GM19468 (cell line): ENCODE results near the gene ZNF507.
A peak's percentile ranks its signal among the peaks of the same experiment; 100 is the strongest.
"Not testable (repeated sequence)": the region's sequence is repeated elsewhere in the genome, so short reads cannot be mapped to it uniquely, and the experiment has no call there.

ENCODE experiments used
- ATAC-seq: cut with Tn5 transposase; IDR thresholded peaks from one replicate; pipeline ENCODE4 v1.9.1; 2021; ENCODE audit warnings: mild to moderate bottlenecking, moderate library complexity, moderate number of reproducible peaks; ENCODE audit not compliant: unreplicated experiment; ENCODE audit errors: extremely low read depth

Gene ZNF507

GRCh38 chr19:32405431-32406160, 60.2 kb downstream of the ZNF507 start, which contains the start of gene DPY19L3:
DPY19L3 (plus strand) TSS chr19:32405770; CDS start chr19:32408254, 2,484 bp downstream.
- ATAC-seq = peak; percentile 97

DNA sequence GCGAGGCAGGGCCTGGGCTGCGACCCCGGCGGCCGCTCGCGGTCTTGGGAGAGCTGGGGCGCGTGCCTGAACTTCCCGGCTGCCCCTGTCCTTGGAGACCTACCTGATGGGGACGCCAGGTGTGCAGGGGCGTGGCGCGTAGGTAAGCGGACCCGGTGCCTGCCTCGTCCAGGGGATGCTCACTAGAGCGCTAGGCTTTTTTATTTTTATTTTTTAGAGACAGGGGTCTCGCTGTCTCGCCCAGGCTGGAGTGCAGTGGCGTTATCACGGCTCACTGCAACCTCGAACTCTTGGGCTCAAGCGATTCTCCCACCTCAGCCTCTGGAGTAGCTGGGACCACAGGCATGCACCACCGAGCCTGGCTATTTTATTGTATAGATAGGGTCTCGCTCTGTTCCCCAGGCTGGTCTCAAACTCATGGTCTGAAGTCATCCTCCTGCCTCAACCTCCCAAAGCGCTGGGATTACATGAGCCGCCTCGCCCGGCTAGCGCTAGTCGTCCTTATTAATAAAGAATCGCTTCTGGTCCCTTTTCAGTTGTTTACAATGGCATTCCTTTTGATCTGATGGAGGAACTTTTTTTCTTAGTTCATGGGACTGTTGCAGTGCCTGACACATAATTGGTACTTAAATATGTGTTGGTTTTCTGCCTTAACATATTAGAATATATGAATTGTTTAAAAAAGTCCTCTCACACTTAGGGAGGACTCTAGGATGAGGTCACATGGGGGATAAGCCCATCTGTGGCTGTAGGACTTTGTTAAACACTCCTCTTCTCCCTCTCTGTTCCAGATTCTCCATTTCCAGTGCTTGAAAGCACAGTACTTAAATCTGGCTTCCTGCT, 61.0 kb downstream of the ZNF507 start:
- no peak for ATAC-seq

GRCh38 chr19:32407004-32407992, 61.9 kb downstream of the ZNF507 start:
- no peak for ATAC-seq

GRCh38 chr19:32415246-32415645, 69.8 kb downstream of the ZNF507 start:
- ATAC-seq = no peak

GRCh38 chr19:32415669-32416068, 70.3 kb downstream of the ZNF507 start:
- ATAC-seq = no peak

GRCh38 chr19:32416749-32417456, 71.5 kb downstream of the ZNF507 start:
- no peak for ATAC-seq

GRCh38 chr19:32418155-32418554, 72.7 kb downstream of the ZNF507 start:
- no peak for ATAC-seq

DNA sequence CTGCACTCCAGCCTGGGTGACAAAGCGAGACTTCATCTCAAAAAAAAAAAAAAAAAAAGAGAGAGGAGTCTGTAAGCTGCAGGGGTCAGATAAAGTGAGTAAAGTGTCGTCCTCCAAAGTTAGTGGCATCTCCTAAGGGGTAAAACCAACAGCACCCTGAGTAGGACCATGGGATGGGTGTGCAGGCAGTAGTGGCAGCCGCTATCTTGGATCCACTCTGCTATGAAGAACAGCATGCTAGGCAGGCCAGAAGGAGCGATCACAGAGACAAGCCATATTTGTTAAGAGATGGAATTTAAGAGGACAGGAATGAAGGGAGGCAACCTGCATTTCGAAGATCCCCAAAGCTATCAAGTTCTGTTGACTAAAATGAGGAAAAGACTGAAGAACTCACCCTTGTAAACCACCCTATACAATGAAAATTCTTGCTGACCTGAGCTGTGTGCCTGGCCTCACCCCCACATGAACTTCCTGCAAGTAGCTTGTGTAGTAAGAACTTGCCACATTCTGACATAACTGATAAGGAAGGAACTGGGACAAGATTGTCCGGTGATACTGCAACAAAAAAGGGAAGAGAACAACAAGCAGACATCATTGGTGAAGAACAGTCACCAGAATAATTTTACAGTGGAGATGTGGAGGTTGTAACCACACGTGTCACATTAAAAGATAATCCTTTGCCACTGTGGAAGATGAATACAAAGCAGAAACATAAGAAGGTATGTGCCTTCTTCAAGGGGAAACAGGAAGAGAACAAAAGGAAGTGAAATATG, 76.4 kb downstream of the ZNF507 start:
- ATAC-seq = no peak

DNA sequence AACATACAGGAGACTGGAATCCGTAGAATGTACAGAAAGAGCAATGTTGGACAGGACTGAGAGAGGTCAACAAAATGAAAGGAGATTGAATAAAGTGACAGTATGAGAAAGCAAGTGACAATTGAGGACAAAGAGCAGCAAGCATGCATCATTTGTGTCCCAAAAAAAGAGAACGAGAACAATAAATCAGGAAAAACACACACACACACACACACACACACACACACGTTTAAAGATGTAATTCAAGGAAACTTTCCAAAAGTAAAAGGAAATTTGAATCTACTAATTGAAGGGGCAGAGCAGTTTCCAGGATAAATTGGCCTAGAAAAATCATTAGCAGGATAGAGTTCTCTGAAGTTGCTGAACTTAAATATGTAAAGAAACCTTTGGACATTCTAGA, 77.0 kb downstream of the ZNF507 start:
- no peak for ATAC-seq

DNA sequence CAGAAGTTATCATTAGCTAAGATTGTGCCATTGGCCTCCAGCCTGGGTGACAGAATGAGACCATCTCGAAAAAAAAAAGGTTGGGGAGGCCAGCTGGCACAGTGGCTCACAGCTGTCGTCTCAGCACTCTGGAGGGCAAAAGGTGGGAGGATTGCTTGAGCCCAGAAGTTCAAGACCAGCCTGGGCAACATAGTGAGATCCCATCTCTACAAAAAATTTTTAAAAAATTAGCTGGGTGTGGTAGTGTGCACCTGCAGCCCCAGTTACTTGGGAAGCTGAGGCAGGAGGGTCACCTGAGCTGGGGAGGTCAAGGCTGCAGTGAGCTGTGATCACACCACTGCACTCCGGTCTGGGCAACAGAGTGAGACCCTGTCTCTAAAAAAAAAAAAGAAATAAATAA, 78.5 kb downstream of the ZNF507 start:
- not testable (repeated sequence) for ATAC-seq

DNA sequence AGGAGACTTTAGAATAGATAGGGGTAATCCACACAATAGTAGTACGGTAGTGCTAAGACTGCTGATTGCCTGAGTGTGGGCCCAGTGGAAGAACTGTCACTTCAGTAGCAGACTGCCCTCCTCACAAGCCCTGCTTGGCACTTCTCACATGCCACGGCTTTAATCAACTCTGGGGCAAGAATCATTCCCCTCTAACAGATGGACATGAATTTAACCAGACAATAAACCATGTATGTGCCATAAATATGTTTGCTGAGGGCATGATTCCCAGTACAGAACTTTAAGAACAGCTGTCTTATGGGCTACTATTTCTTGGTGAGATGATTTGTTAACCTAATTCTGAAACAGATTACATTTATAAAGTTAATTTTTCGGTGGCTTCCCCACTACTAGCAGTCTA, 82.1 kb downstream of the ZNF507 start:
- ATAC-seq = no peak

- ATAC-seq = no peak
Measured at GRCh38 chr19:32436692-32437091, 91.3 kb downstream of the ZNF507 start.

DNA sequence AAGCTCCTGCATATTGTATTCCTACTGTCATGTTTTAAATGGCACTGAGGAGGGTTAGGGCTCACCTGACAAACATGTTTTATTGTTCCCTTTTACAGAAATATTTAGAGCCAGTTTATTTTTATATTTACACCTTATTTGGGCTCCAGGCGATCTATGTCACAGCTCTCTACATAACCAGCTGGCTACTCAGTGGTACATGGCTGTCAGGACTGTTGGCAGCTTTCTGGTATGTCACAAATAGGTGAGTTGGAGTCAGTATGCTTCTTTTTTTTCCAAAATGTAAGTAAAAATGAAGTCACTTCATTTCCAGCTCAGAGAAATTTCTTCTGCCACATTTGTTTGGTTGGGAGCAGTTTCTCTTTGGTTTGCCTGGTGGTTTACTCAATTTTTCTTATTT, 91.7 kb downstream of the ZNF507 start:
- ATAC-seq = no peak
